Muscle of arm (tissue), 12 donors: ENCODE measurements around the gene SMLR1. TPM values are rescaled to one million over a fixed set of nuclear protein-coding genes. Genes with fewer than 3 reads are reported as not detected.

Experiments used
- DNase-seq: peaks from one replicate; pipeline ENCODE4 v3.0.0-alpha.2; 2013
- polyA plus RNA-seq, 12 donors: library from polyadenylated mRNA; unstranded; fragments of 120-200 nt; gene quantifications; one replicate each; pipeline ENCODE4 v1.2.1, GENCODE V29; 2013; ENCODE audit not compliant: insufficient read length in 12 of 12

SMLR1 gene
- polyA plus RNA-seq, 12 donors: 0.05 to 0.47 (median 0.10) TPM; not detected in 2

DNA sequence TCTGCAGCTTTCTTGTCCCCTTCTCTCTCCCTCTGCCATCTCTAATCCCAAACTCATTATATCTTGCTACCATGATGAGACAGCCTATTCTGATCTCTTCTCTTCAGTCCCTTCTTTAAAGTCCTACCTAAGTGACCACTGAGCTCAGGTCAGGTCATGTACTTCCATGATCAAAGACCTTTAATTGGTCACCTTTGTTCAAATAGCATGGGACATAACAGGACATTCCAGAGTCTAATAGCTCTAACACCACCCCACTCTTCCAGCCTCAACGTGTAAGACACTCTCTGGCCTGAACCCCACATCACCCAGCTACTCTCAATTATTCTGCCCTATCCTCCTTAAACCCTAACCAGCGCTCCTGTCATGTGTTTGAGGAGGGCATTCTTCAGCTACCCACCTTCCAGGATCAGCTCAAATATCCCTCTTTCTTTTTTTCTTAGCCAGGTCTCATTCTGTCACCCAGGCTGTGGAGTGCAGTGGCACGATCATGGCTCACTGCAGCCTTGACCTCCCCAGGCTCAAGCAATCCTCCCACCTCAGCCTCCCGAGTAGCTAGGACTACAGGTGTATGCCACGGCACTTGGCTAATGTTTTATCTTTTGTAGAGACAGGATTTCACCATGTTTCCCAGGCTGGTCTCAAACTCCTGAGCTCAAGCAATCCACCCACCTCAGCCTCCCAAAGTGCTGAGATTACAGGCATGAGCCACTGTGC, 2.1 kb upstream of the SMLR1 start:
- DNase-seq: no peak

DNA sequence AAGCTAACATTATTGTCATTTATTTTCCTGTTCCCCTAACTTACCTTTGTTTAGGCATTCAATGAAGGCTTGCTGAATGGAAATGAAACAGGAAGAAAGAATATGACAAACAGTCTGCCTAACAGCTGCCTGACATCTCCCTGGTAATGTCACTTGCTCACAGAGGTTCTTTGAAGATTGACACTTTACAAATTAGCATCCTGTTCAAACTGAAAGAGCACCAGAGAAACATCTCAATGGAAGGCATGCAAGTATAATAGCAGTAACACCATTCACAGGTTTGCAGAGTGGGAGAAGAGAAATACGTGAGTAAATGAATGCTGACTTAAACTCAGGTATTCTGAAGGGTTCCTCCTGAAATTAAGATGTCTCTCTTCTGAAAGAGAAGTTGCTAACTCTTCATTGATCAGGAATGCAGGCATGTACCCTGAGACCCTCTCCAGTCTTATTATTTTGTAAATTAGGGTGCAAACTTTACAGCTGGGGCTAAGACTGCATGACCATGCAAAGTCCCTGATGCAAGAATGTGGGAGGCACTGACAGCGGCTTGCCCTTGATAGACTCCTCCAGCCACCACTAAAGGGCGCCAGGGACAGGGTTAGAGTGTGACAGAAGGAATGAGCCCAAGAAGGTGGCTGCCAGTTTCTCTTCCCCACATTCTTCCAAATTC, 1.3 kb upstream of the SMLR1 start:
- DNase-seq: no peak

DNA sequence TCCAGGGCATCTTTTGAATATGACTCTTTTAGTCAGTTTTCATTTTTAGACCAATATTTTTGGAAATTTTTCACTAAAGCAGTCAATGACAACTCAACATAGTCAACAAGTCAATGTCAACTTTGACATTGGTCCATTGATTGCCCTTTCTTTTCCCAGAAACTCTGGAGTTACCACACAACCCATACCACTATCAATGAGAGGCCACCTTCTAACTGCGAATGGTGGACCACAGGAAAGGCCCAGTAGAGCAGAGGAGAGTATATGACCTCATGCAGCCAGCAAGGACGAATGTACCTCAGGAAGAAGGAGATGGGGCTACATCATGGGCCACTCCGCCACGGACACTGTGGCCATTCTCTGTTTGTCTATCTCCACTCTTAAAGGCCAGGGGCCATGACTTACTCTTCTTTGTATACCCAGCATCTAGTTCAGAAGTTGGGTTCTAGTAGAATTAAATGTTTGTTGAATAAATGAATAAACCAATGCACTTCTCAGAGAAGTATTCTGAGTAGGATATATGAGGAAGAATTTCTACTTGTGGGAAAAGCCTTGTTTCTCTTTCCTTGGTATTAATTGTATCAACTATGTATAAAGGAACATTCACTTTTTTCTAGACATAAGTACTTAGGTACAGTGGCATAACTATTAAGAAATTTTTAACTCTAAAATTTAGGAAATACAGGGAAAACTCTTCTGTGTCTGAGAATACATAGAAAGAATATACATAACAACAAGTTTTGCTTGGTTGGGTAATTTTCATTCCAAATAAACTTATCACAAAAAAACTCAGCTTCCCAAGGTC, 562 bp upstream of the SMLR1 start:
- DNase-seq: no peak

DNA sequence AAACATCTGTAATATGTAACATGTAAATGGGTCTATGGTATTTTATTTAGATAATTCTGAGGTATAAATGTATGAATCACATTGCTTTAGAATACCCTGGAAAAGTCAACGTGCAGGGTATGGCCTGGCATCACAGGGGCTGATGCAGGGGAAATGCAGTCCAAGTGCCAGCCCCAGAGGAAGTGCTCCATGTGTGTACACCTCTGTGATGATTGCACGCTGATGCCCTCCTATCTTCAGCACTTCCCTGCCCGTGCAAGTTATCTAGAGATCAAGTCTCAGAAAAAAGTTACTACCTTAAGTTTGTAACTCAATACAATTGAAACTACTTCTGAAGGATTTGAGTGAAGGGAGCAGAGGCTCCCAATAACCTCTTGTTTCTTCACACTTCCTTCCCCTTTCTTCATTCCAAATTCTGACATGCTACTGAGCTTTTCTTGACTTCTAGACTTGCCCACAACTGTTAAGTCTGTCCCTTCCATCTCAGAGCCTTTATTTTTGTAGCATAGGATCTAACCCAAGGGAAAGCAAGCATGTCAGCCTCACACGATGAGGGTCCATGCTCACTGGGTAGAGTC, 2.2 kb downstream of the SMLR1 start:
- no peak for DNase-seq

DNA sequence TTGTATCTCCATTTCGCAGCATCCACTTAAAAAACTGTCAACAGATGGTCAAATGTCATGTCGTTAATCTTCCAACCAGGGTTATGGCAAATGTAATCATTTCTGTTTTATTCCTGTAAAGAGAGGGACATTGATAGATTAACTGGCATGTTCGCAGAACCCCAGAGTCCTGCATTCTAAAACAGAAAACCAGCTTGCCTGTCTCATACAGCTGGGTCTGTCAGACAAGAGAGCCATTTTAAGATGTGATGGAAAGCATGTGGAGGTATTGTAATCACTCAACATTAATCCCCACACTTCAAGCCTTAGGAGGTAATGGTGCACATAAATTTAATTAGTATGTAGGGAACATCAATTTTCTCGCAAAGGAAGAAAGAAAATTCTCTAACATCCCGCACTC, 4.4 kb downstream of the SMLR1 start:
- no peak for DNase-seq

DNA sequence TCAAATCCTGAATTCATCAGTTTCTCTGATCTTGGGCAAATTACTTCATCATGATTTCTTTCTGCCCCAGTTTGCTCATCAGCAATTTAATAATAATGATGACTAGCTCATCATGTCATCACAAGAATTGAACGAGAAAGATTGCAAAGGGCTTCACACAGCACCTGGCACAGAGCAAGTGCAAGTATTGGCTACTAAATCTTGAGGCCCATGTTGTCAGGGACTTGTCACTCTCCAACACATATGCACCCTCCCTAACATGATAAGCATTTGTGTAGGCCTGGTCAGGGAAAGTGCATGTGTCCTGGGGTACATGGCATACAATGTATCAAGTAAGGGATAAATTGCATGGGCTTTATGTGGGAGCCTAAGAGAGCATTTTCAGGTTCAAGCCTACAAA, 6.4 kb downstream of the SMLR1 start:
- DNase-seq: no peak

DNA sequence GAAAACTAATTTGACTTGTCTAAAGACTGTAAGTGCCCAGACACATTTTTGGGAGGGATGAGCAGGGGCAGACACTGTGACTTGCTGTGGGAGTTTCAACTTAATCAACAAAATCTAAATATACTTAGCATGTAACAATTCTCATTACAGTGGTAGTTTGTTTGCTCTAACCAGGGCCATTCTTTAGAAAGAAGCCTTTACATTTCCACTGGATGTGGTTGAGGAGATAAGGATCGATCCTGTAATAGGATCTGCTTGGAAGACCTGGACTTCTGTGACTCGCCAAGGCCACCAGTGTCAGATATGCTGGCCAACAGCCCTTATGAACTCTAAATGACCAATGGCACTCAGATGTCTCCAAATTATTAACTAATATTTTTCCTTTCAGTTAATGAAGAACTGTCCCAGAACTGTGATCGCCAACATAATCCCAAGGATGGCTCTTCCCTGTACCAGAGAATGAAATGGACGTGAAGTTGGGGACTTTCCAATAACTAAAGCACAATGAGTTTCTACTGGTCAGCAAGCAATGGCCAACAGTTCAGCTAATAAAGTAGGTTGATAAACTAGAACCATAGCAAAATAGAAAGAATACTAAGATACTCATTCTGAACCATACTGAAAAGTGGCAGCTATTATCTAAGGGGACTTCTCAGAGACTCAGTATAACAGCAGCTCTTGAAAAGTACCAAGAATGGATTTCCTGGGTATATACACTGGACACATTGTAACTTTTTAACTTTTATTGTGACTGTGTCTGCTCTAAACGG, 7.5 kb downstream of the SMLR1 start:
- DNase-seq: no peak

DNA sequence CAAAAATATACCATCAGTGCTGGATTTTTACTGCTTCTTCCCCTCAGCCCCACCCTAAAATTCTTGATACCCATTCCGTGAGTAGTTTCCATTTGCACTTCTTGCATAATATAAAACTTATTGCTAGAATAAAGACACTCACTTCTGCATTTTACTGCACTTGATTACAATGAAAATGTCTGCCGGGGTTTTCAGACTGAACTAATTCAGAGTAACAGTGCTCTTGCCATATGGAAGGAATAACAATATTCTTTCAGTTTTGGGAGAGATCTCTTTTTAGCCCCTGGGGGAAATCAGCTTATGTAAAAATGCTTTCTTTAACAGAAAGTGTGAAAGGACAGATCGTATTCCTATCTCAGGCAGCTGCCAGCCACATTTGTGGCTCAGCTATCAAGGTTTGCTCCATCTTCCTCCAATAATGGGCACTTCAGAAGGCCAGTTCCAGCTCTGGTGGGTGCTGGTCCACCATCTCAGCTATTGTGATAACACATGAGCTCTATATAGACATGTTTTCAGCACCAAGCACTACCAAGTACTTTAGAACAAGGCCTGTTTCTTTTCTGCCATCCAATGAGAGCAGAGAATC, 8.9 kb downstream of the SMLR1 start:
- DNase-seq: no peak

DNA sequence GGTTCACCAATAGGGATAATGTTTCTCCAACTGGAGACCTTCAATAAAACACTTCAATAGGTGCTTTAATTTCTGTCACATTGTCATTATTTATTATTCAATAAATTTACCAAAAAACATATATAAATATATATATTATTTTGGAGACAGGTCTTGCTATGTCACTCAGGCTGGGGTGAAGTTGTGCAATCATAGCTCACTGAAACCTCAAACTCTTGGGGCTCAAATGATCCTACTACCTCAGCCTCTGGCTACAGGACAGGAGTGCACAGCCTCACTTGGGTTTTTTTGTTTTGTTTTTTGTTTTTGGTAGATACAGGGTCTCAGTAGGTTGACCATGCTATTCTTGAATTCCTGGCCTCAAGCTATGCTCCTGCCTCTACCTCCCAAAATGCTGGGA, 9.9 kb downstream of the SMLR1 start:
- no peak for DNase-seq

DNA sequence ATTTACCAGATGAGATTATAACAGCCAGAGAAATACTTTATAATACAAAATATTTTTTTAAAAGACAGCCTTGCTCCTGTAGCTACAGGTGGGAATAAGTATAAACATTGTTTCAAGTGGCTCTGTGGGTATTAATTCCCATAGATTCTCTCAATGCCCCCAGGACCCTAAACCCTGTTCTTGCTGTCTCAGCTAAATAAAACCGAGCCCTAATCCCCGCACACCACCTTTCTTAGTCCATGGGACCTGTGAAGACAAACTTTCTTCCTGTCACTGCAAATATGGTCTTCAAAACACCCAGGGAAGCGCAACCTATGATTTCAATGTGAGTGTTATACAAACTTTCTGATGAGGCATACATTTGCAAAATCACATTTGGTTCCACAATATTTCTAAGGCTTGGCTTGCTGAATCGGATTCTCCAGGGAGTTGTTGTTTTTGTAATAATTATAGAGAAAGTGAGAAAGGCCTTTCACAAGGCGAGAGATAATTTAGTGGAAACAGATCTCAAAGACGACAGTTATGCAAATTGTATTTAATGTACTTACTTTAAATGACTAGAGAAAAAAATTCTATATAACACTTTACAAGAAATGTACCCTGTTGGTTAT, 11.1 kb downstream of the SMLR1 start:
- DNase-seq: no peak

DNA sequence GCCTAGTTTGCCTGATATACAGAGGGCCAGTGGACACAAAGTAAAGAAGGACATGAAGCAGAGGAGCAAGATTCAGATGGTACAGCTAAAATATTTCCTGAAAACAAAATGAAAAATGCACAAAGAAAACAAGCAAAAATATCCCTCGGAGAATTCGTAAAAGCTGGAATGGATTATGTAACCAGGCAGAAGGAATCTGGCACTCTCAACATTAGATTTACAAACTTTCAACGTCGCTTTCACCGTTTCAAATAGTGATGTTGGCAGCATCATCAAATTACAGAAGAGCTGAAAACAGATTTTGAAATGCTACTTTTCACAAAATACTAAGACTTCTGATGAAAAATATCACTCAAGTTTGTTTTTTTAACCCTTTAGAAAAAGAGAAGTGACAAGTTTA, 11.7 kb downstream of the SMLR1 start:
- no peak for DNase-seq

DNA sequence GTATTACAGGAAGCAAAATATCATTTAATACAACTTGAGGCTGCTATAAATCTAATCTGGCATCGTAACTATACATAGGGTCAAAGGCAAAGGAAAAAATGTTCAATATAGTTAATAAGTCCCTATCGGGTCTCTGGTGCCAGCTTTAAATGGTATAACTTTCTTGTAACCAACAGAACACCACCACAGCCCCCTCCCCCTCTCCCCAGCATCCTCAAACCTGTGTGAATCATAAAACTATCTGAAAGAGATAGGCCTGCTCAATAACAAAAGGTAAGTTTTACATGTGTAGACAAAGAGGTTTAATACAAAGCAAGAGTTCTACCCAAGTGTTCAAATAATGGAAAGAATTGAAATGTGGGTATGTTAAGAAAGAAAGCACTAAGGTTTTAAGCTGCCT, 12.2 kb downstream of the SMLR1 start:
- DNase-seq: no peak

DNA sequence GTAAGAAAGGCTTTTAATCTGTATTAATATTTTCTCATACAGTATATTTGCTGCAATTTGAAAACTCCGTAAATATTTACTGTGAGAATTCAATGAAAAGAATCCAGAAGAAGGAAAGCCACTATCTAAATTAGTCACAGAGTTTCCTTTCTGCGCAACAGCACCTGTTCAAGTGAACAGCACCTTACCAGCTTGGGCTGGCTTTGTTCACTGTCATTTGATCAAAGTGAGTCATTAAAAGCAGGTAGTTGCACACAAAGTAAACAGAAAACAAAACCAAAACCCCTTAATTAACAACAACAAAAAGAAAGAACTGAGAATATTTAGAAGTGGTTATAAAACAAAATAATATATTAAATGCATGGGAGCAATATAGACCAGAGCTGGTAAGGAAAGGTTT, 12.8 kb downstream of the SMLR1 start:
- no peak for DNase-seq

DNA sequence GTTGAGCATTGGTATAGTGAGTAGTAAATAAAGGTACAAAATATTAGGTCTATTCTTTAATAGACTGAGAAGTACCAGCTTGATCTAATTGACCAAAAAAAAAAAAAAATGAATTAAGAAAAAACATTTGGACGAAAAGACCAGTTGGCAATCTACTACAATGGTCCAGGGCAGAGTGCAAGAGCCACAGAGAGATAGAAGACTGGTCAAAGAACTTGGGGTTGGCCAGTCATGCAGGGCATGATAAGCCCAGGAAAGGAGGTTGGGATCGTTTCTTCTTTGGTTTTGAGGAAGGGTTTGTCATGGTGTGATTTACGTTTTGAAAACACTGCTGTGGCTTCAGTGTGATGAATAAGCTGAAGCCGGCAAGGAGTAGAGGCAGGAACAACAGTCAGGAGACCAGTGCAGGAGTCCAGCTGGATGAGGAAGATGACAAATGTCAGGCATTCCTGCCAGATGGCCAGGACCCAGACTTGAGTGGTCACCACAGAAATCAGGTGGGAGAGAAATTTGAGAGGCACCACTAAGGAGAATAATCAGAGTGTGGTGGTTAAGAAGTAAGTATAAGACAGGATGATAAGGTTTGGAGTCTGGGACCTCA, 14.0 kb downstream of the SMLR1 start:
- no peak for DNase-seq

DNA sequence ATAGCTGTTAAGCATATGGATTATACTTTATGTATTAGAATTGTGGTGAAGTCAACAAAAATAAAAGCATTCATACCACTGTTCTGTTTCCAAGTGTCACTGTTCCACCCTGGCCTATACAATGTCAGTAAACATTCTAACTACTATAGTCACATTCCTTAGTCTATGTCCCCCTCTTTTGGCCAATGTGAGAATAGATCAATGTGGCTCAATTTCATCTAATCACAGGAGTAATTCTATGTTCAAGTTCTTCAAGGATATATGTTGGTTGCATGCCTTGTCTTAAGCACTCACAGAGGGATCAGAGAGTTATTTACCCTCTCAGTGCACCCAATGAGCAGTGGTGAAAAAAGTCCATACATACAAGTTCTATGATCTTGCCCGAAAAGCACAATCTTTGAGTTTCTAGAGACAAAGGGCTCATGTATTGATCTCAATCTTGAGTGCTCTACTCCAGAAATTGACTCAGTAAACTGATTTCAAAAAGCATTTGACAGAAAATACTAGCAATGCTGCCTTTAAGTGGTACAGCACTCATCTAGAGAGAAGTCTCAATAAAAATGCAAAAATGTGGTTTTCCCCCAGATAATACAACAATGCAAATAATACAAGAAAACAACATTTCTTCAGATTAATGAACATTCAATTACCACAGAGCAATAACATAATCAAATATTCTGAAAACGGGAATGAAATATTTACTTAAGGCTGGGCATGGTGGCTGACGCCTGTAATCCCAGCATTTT, 16.5 kb downstream of the SMLR1 start:
- no peak for DNase-seq

DNA sequence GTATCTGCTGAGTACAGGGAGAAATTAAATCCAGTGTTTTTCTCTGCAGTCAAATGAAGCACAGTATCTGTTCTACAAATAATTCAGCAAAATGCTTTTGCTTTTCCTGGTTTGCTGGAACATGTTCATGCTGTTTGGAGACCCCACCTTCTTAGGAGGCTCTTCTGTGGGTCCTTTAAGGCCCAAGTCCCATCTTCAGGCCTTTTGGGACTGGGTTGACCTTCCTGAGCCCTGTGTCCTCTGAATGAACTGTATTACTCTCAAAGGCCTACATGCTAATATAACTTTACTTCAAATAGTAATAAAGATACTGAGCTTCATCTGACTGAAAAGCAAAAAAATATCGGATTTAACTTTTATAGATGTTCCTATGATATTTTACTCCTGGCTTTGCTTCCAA, 19.3 kb downstream of the SMLR1 start:
- no peak for DNase-seq

DNA sequence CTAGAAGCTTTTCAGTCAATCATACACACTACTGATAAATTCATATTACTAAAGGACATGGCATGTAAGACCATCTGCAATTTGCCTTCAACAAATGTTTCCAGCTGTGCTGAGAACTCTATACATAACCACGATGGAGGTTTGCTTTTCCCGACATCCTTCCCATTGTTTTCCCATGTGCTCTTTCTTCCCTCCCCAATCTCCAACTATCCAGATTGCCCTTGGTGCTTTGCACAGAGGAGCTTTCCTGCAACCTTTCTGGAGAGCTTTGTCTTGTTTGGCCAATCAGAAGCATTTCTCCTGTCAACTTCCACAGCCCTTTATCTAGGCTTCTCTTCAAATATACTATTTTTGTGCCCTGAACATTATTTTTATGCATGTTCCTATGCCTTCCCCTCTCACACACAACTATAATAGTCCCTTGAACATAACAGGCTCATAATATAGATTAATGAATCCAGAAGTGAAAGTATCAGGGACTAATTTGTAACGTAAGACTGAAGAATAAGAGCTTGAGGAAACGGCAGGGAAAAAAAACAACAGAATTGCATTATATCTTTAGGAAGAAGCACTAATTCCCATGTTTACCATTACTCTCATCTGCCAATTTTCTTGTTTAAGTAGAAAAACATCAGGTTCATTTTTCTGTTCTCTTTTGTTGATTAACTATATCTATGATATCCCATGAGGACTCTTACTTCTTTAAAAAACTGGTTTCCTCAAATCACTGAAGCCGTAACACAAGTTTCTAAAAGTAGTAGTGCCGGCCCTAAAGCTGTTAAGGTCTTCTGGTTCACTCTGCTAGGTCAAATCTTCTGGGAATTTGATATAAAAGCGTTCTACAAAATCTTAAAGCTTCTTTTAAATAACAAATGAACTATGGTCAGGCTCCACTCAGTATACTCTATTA, 20.1 kb downstream of the SMLR1 start:
- DNase-seq: no peak

DNA sequence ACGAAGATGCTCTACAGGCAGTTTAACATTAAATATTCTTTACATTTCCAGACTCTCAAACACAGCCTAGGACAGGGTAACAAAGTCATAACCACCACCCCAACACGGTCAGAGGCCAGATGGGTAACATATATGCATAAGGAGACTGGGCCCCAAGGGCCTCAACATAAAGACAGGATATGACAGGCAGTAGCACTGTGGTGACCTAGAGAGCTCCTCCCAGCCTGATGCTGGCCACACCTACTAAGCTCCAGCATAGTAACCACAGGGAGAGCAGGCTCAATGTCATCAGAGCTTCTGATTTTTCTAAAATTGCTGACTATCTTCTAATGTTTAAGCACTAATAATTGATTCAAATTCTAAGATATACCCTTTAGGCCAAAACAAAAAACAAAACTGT, 21.7 kb downstream of the SMLR1 start:
- no peak for DNase-seq

DNA sequence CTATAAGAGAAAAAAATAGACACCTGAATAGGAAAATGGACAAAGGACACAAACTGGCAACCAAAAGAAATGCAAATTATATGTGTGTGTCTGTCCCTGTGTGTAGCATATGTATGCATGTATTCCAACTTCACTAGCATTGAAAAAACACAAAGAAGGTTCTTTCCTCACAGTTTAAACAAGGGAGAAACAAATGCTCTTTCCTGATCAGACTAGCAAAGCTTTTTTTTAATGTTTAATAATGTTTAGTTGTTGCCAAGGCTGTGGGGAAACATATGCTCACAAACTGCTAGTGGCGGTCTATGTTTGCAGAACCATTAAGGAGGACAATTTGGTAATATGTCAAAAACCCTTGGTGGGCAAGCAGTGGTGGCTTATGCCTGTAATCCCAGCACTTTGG, 22.4 kb downstream of the SMLR1 start:
- no peak for DNase-seq
